ENCODE results near the gene PCK1. TPM values are rescaled to one million over a fixed set of nuclear protein-coding genes. Genes with fewer than 3 reads are reported as not detected.

The PCK1 gene
- total RNA-seq, 6 experiments from 2014 or later = not detected

DNA sequence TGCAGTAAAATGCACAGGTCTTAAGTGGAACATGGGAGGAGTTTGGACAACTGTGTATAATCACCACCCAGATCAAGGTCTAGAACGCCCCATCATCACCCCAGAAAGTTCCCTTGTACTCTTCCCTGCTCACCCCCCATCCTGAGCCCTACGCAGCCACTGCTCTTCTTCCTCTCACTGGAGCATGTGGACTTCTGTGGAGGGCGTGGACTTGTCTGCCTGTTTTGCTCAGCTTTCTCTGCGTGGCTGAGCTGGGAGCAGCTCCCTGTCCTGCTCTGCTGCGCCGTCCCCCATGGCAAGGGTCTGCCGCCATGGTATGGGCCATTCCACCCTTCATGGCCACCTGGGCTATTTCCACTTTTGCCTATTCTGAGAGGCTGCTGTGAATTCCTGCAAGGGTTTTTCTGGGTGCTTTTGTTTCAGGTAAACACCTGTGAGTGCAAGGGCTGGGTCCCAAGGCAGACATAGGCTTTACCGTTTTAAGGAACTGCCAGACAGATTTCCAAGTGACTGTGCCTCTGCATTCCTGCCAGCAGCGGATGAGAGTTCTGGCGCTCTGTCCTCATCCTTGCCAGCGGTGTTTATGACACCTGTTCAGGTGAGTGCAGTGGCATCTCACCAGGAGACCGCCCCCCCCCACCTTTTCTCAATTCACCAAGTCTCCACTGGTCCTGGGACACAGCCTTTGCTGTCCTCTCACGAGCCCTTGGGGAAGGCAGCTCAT is 19.7 kb downstream of the PCK1 start:
- Mint-ChIP-seq H3K27ac (no peak overlapping the region), H3K9me3 (no peaks in the 10 kb centered on the region), H3K4me1 (ENCODE audit: low read depth) (peaks cover 11% of the 10 kb centered on the region; the same call in 1 of the 2 replicates), H3K36me3 (ENCODE audit: low read depth) (no peaks in the 10 kb centered on the region), H3K4me3 (no peak overlapping the region), H3K27me3 (ENCODE audit: insufficient read depth) (peaks cover 45% of the 10 kb centered on the region)
- no peak for DNase-seq
- TF ChIP-seq, protein P1, sequence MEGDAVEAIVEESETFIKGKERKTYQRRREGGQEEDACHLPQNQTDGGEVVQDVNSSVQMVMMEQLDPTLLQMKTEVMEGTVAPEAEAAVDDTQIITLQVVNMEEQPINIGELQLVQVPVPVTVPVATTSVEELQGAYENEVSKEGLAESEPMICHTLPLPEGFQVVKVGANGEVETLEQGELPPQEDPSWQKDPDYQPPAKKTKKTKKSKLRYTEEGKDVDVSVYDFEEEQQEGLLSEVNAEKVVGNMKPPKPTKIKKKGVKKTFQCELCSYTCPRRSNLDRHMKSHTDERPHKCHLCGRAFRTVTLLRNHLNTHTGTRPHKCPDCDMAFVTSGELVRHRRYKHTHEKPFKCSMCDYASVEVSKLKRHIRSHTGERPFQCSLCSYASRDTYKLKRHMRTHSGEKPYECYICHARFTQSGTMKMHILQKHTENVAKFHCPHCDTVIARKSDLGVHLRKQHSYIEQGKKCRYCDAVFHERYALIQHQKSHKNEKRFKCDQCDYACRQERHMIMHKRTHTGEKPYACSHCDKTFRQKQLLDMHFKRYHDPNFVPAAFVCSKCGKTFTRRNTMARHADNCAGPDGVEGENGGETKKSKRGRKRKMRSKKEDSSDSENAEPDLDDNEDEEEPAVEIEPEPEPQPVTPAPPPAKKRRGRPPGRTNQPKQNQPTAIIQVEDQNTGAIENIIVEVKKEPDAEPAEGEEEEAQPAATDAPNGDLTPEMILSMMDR (IDR thresholded peaks at IDR 0.05) = no peak

DNA sequence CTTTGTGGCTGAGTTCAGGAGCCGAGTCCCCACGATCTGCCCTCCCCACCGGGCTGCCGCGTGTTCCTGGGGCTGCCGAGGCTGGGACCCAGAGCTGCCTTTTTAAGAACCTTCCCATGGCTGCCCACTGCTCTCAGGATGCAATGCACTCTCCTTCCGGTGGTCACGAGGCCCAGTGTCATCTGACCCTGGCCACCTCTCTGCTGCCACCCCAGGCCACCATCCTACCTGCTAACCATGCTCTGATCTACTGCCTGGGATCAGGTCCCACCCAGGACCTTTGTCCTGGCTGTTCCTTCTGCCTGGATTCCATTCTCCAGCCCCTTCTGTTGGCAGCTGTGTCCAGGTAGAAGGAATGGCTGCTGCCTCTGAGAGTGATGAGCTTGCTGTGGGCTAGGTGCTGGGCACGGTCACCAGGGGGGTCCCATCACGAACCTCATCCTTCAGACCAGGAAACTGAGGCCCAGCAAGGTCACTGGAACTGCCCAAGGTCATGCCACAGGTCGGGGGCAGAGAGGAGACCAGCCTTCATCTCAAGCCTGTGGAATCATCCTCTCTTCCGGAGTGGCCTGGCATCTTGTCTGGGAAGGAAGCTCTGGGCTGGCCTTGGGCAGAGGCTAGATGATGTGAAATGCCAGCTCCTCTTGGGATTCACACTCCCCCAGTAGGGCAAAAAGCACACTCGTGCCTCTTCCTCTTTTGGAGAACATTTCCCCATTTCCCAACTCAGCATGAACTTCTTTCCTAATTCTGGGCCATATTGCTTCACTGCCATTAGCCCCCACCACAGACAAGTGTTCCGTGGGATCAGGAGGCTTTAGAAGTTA is 20.5 kb downstream of the PCK1 start:
- Mint-ChIP-seq H3K27ac (no peak overlapping the region), H3K27me3 (ENCODE audit: insufficient read depth) (peaks cover 52% of the 10 kb centered on the region), H3K4me1 (ENCODE audit: low read depth) (peaks cover 11% of the 10 kb centered on the region; the same call in 1 of the 2 replicates), H3K4me3 (no peak overlapping the region), H3K9me3 (no peaks in the 10 kb centered on the region), H3K36me3 (ENCODE audit: low read depth) (no peaks in the 10 kb centered on the region)
- DNase-seq = no peak
- TF ChIP-seq, protein P1 (IDR thresholded peaks at IDR 0.05) = no peak

DNA sequence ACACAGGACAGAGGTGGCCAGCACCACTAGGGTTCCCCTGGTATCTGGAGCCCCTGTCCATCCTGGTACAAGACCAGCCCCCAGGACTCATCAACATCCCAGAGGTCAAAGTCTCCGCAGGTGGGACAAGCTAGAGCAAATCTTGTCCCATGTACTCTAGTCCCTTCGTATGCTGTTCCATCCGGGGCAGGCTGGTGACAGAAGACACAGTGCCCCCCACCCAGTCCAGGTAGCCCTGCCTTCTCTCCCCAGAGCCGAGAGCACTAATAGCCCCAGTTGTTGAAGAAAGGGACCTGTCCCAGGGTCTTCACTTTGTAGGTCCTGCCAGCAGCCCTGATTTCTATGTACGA is 21.1 kb downstream of the PCK1 start:
- peaks cover 54% of the 10 kb centered on the region for H3K27me3 Mint-ChIP-seq (ENCODE audit: insufficient read depth)
- DNase-seq = no peak
- no peaks in the 10 kb centered on the region for H3K9me3 Mint-ChIP-seq
- no peaks in the 10 kb centered on the region for H3K36me3 Mint-ChIP-seq (ENCODE audit: low read depth)
- TF ChIP-seq, protein P1 (IDR thresholded peaks at IDR 0.05) = no peak
- no peak overlapping the region for H3K4me3 Mint-ChIP-seq
- H3K27ac Mint-ChIP-seq = no peak overlapping the region; the same call in 1 of the 2 replicates
- H3K4me1 Mint-ChIP-seq (ENCODE audit: low read depth) = peaks cover 11% of the 10 kb centered on the region; the same call in 1 of the 2 replicates

DNA sequence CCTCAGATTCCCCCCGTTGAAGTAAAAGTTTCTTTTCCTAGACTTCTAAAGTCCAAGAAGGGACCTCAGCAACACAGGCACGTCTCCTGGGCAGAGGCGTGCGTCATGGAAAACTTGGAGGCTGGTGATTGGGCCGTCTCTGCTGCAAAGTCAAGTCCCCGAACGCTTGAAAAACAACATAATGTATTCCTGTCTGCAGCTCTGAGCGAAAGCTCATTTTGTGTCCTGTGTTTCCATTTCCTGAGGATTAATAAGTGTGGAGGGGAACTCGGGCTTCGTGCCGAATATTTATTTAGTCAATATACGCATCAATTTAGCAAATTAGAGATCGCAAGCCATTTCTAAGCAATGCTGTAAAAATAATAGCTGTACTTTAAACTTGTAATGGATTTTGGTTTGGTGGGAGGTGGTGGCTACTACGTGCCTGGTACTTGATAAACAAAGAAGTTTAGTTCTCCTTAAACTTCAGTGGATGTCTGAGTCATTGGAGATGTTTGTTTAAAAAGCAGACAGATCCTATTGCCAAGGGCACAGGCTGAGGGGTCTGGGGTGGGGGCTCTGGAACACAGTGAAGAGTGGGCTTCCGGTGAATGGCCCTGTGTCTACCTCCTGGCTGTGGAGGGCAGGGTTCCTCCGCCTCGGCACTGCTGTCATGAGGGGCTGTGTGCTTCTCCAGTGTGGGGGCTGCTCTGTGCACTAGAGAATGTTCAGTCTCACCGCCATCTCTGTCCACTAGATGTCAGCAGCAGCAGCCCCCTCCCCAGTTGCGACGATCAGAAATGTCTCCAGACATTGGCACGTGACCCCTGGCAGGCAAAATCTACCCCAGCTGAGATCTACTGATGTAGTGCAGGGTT is 21.8 kb downstream of the PCK1 start:
- no peak overlapping the region; the same call in 1 of the 2 replicates for H3K27ac Mint-ChIP-seq
- H3K27me3 Mint-ChIP-seq (ENCODE audit: insufficient read depth) = peaks cover 58% of the 10 kb centered on the region
- peaks cover 11% of the 10 kb centered on the region; the same call in 1 of the 2 replicates for H3K4me1 Mint-ChIP-seq (ENCODE audit: low read depth)
- H3K4me3 Mint-ChIP-seq = no peak overlapping the region; the same call in 1 of the 2 replicates
- no peaks in the 10 kb centered on the region for H3K36me3 Mint-ChIP-seq (ENCODE audit: low read depth)
- DNase-seq = no peak
- TF ChIP-seq, protein P1 (IDR thresholded peaks at IDR 0.05) = peak; percentile 54
- H3K9me3 Mint-ChIP-seq = no peaks in the 10 kb centered on the region

Measured in HFFc6 (cell line).